ENCODE results near the gene DAPP1.

GRCh38 chr4:99834569-99834968, 17.9 kb downstream of the DAPP1 start:
- TF ChIP-seq CTCF (conservative IDR thresholded peaks at IDR 0.05; ENCODE audit: low read length) (no peak), EZH2phosphoT487 (IDR thresholded peaks at IDR 0.05; ENCODE audit: borderline replicate concordance) (no peak)

Data from Loucy (cell line).